GM21381 (cell line): ENCODE data around the gene FAM210A.

Source experiments
- ATAC-seq: cut with Tn5 transposase; IDR thresholded peaks from one replicate; pipeline ENCODE4 v1.9.1; 2021; ENCODE audit warnings: mild to moderate bottlenecking, moderate library complexity; ENCODE audit not compliant: unreplicated experiment

The FAM210A gene

GRCh38 chr18:13622751-13623150 is 103.6 kb downstream of the FAM210A start:
- no peak for ATAC-seq

GRCh38 chr18:13621886-13622619 is 104.3 kb downstream of the FAM210A start:
- no peak for ATAC-seq

GRCh38 chr18:13621446-13621849 is 104.9 kb downstream of the FAM210A start:
- ATAC-seq = no peak

- ATAC-seq = no peak
Observed at GRCh38 chr18:13620818-13621445, 105.4 kb downstream of the FAM210A start.

- ATAC-seq = no peak
Observed at GRCh38 chr18:13620206-13620672, 106.1 kb downstream of the FAM210A start.

GRCh38 chr18:13619505-13620205 is 106.7 kb downstream of the FAM210A start:
- no peak for ATAC-seq

- ATAC-seq = no peak
Observed at GRCh38 chr18:13618760-13619438, 107.5 kb downstream of the FAM210A start.

GRCh38 chr18:13617826-13618515 is 108.4 kb downstream of the FAM210A start:
- no peak for ATAC-seq

GRCh38 chr18:13616525-13617035 is 109.8 kb downstream of the FAM210A start:
- ATAC-seq = no peak

GRCh38 chr18:13616041-13616440 is 110.3 kb downstream of the FAM210A start:
- no peak for ATAC-seq

- ATAC-seq = no peak
Observed at GRCh38 chr18:13615432-13615861, 110.9 kb downstream of the FAM210A start.

- no peak for ATAC-seq
Observed at GRCh38 chr18:13614641-13615288, 111.6 kb downstream of the FAM210A start.

- ATAC-seq = no peak
Observed at GRCh38 chr18:13613591-13614501, 112.5 kb downstream of the FAM210A start.
